ENCODE results near the gene PCYOX1L. TPM values are rescaled to one million over a fixed set of nuclear protein-coding genes. Genes with fewer than 3 reads are reported as not detected.

Gene PCYOX1L
- polyA plus RNA-seq, 1 donor from 2014 or later, result 21.1 TPM

DNA sequence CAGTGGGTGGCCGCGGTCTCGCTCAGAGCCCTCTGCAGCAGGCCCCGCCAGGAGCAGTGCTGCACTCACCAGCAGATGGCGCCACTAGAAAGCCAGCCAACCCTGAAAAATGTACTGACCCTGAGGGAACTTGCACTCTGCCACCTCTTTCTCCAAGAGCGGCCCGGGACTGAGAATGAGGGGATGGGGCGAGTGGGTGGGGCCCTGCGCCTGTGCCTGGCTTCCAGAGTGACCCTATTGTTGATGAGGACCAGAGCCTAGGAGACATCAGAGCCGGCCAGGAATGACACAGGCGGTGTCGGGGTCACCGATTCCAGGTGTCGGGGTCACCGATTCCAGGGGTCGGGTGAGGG lies 24.1 kb downstream of the PCYOX1L start:
- Histone ChIP-seq H3K79me2 (replicated peaks; ENCODE audit: insufficient read depth, low read length) (no peaks in the 10 kb centered on the region), H3K27ac (ENCODE audit: low read length) (no peak overlapping the region), H3K4me2 (ENCODE audit: low read length) (no peak overlapping the region), H3K27me3 (ENCODE audit: insufficient read depth, low read depth, low read length) (no peaks in the 10 kb centered on the region), H3F3A (ENCODE audit: insufficient read depth, low read length, poor library complexity, severe bottlenecking) (no peaks in the 10 kb centered on the region), H3K9me3 (ENCODE audit: low read length) (no peaks in the 10 kb centered on the region), H2AFZ (ENCODE audit: low read depth, low read length) (no peak overlapping the region), H4K20me1 (ENCODE audit: insufficient read depth) (no peaks in the 10 kb centered on the region), H3K36me3 (ENCODE audit: insufficient read depth, low read length) (no peaks in the 10 kb centered on the region), H3K9ac (ENCODE audit: low read length) (no peak overlapping the region), H3K4me3 (ENCODE audit: low read length) (no peak overlapping the region), H3K9me2 (ENCODE audit: insufficient read depth, low read length) (no peaks in the 10 kb centered on the region)
- TF ChIP-seq EP300 (conservative IDR thresholded peaks at IDR 0.05; ENCODE audit: poor library complexity, severe bottlenecking) (no peak), SMC3 (conservative IDR thresholded peaks at IDR 0.05; ENCODE audit: poor library complexity) (peak; percentile 54), POLR2AphosphoS5 (IDR thresholded peaks at IDR 0.05) (no peak), RAD21 (conservative IDR thresholded peaks at IDR 0.05) (peak; percentile 34), TAF1 (IDR thresholded peaks at IDR 0.05; ENCODE audit: low read depth) (no peak), MXI1 (conservative IDR thresholded peaks at IDR 0.05; ENCODE audit: poor library complexity, severe bottlenecking) (no peak), EZH2 (IDR thresholded peaks at IDR 0.05; ENCODE audit: borderline replicate concordance, insufficient read depth, low read length, poor library complexity, severe bottlenecking) (no peak)
- TF ChIP-seq, protein P1, sequence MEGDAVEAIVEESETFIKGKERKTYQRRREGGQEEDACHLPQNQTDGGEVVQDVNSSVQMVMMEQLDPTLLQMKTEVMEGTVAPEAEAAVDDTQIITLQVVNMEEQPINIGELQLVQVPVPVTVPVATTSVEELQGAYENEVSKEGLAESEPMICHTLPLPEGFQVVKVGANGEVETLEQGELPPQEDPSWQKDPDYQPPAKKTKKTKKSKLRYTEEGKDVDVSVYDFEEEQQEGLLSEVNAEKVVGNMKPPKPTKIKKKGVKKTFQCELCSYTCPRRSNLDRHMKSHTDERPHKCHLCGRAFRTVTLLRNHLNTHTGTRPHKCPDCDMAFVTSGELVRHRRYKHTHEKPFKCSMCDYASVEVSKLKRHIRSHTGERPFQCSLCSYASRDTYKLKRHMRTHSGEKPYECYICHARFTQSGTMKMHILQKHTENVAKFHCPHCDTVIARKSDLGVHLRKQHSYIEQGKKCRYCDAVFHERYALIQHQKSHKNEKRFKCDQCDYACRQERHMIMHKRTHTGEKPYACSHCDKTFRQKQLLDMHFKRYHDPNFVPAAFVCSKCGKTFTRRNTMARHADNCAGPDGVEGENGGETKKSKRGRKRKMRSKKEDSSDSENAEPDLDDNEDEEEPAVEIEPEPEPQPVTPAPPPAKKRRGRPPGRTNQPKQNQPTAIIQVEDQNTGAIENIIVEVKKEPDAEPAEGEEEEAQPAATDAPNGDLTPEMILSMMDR (IDR thresholded peaks at IDR 0.05; ENCODE audit: poor library complexity, severe bottlenecking), result peak; percentile 59
- TF ChIP-seq, protein P2, sequence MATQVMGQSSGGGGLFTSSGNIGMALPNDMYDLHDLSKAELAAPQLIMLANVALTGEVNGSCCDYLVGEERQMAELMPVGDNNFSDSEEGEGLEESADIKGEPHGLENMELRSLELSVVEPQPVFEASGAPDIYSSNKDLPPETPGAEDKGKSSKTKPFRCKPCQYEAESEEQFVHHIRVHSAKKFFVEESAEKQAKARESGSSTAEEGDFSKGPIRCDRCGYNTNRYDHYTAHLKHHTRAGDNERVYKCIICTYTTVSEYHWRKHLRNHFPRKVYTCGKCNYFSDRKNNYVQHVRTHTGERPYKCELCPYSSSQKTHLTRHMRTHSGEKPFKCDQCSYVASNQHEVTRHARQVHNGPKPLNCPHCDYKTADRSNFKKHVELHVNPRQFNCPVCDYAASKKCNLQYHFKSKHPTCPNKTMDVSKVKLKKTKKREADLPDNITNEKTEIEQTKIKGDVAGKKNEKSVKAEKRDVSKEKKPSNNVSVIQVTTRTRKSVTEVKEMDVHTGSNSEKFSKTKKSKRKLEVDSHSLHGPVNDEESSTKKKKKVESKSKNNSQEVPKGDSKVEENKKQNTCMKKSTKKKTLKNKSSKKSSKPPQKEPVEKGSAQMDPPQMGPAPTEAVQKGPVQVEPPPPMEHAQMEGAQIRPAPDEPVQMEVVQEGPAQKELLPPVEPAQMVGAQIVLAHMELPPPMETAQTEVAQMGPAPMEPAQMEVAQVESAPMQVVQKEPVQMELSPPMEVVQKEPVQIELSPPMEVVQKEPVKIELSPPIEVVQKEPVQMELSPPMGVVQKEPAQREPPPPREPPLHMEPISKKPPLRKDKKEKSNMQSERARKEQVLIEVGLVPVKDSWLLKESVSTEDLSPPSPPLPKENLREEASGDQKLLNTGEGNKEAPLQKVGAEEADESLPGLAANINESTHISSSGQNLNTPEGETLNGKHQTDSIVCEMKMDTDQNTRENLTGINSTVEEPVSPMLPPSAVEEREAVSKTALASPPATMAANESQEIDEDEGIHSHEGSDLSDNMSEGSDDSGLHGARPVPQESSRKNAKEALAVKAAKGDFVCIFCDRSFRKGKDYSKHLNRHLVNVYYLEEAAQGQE (IDR thresholded peaks at IDR 0.05; ENCODE audit: borderline replicate concordance), result no peak

DNA sequence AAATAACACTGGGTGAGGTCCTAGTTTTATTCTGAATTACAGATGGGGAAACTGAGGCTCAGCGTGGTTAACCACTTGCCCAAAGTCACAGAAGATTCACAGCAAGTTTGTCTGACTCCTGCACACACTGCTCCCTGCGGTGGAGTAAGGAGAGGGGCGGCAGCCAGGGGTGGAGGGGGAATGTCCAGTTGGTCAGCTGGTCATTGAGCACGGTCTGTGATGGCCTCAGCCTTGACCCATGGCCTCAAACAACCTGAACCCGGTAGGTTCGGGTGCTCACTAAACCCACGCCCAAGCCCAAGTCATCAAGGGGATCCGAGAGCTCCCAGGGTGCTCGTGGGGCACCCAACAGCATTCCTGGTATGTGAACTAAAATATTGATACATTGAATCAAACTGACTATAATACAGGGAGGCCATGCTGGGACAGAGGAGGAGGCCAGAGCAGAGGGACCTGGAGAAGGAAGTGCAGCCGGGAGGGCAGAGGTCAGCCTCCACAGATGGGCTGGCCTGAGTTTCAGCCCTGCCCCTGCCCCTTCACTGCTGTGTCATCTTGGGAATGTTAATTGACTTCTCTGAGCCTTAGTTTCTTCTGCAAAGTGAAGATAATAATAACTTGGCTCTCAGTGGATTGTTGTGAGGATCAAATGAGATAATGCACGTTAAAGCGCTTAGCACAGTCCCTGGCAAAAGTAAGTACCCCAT lies 24.8 kb downstream of the PCYOX1L start:
- H4K20me1 ChIP-seq (ENCODE audit: insufficient read depth), result no peaks in the 10 kb centered on the region
- H3K27me3 ChIP-seq (ENCODE audit: insufficient read depth, low read depth, low read length), result no peaks in the 10 kb centered on the region
- H3K27ac ChIP-seq (ENCODE audit: low read length), result no peak overlapping the region
- no peaks in the 10 kb centered on the region for H3K9me3 ChIP-seq (ENCODE audit: low read length)
- H3K9ac ChIP-seq (ENCODE audit: low read length), result no peak overlapping the region
- H2AFZ ChIP-seq (ENCODE audit: low read depth, low read length), result no peak overlapping the region
- no peak overlapping the region for H3K4me3 ChIP-seq (ENCODE audit: low read length)
- no peaks in the 10 kb centered on the region for H3K79me2 ChIP-seq (replicated peaks; ENCODE audit: insufficient read depth, low read length)
- TF ChIP-seq, protein P1 (IDR thresholded peaks at IDR 0.05; ENCODE audit: poor library complexity, severe bottlenecking), result no peak
- TF ChIP-seq, protein P2 (IDR thresholded peaks at IDR 0.05; ENCODE audit: borderline replicate concordance), result no peak
- no peak overlapping the region for H3K4me2 ChIP-seq (ENCODE audit: low read length)
- no peaks in the 10 kb centered on the region for H3K9me2 ChIP-seq (ENCODE audit: insufficient read depth, low read length)
- H3F3A ChIP-seq (ENCODE audit: insufficient read depth, low read length, poor library complexity, severe bottlenecking), result no peaks in the 10 kb centered on the region
- no peaks in the 10 kb centered on the region for H3K36me3 ChIP-seq (ENCODE audit: insufficient read depth, low read length)

Data from neural cell (in vitro differentiated cells).